Activated naive CD4-positive, alpha-beta T cell (primary cell): ENCODE measurements around the gene SOBP.

Source experiments
- DNase-seq, 4 experiments: peaks; one replicate each; lab custom pipeline; 2025; lab: John Stamatoyannopoulos, UW

The SOBP gene

DNA sequence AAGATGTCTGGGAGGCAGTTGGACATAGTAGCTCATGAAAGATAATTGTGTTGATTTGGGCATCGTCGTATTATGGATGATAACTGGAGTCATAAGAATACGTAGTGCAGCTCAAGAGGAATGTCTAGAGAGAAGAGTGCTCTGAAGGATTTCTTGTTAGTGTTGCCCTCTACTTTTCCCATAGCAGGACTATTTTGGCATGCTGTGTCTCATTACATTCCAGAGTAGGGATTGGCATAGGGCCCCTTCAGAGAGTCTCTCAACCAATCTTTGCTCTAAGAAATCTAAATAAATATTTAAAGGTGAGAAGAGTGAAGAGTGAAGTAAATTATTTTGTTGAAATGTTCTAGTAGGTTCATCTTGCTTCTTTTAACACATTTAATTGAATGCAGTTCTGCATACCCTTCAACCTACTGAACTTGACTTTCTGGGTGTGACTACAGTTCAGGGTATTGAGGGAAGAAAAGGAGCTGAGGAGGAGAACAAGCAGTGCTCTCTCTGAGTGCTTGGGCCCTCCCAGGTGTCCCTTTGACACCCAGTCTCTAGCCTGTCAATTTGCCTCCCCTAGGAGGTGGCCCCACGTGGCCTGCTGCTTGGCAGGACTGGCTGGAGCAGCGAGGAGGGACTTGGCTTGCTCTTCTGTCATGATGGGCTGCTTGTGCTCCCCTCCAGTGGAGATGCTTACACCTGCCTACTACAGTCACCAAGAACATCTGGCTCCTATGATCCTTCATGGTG lies 33.3 kb downstream of the SOBP start:
- no peak for DNase-seq

GRCh38 chr6:107523794-107524193 lies 33.9 kb downstream of the SOBP start:
- no peak for DNase-seq

GRCh38 chr6:107524626-107525025 lies 34.7 kb downstream of the SOBP start:
- DNase-seq, result no peak

GRCh38 chr6:107531868-107532267 lies 42.0 kb downstream of the SOBP start:
- no peak for DNase-seq

GRCh38 chr6:107532706-107533105 lies 42.8 kb downstream of the SOBP start:
- DNase-seq, result no peak

DNA sequence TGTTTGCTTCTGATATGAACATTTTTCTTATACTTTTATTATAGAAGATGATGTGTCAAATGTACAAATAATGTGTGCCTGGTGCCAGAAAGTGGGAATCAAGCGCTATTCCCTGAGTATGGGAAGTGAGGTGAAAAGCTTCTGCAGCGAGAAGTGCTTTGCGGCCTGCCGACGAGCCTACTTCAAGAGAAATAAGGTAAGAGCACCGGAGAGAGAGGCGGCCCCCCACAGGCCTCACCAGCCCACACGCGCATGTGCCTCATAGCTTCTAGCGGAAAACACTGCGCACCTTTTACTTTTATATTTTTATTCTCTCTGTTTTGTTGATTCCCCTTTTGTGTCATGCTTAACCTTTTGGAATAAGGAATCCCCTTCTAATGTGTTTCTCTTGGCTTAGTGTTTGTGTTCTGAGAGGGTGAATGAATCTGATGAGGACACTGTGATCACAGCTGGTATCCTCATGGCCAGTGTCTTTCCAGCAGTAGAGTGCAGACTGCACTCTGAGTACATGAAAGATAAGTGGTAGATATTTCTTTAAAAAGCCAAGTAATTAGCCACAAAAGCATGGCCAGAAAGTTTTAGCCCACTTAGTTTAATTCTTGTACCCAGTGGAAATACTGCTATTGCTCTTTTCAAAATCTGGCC lies 43.6 kb downstream of the SOBP start:
- DNase-seq, result no peak

DNA sequence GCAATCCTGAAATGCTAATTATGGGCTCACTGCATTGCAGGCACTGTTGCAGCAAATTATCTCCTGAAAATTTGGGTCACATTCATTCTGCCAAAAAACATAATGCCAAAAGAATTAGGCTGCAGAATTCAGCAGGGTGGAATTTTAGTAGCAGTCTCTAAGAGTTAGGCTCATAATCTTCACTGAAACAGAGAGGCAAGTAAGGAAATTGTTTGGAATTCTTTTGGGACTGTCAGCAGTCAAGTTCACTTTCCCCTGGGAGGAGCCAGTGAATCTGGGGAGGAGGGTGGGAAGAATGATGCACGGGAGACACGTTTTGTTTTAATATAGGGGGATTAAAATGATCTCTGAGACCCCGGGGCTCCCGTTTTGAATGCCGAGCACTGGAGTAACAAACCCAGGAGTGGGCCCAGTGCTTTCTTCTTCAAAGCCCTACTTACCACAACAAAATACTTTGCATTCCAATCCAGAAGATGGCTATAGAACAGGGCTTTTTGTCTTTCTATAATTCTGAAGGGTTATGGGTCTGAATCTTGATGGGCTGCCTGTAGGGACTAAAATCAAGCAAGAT lies 44.7 kb downstream of the SOBP start:
- DNase-seq, result no peak

DNA sequence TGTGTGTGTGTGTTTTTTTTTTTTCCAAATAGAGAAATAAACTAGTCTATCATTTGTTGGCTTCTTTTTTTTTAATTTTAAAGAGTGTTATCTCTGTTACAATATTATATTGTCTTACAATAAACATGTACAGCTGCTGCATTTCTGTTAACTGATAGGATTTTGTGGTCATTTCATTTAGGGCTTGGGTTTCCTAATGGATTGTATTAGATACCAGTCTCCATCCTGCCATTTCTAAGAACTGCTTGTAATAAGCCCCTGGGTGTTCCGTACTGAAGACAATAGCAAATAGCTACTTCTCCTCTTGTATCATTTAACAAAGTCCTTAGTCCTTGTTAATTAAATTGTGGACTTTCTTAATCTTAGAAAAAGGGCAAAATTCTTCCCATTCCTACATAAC lies 45.7 kb downstream of the SOBP start:
- DNase-seq, result no peak

DNA sequence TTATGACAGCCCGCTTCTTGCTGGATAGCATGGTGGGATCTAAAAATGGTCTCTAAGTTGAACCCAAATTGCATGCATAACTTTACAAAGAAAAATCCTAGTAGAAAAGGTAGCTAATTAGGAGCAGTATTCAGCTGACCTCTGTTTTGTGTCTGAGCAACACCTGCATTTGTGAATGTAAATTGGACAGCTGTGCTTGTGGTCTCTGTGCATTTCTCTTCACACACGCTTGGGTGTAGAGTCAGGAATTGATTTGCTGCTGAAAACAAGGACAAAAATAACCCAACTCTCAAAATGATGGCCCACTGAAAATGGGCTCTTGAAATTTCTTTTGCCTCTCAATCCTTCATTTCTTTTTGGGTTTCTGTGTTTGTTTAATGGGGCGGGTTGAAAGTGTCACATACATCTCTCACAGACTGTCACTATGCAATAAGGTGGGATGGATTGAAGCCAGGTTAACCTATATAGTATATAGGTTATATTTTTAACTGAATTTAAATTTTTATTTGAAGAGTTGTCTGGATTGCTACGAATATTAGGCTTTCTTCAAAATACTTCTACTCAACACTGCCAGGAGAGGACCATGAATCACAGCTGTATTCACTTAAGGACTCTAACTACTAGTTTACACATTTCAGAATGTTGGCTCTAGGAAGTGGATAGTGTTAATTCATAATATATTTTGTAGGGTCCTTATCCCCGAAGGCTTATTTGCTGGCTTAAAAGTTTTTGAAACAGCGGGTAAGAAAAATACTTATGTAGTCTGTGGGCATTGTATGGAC lies 46.5 kb downstream of the SOBP start:
- no peak for DNase-seq

DNA sequence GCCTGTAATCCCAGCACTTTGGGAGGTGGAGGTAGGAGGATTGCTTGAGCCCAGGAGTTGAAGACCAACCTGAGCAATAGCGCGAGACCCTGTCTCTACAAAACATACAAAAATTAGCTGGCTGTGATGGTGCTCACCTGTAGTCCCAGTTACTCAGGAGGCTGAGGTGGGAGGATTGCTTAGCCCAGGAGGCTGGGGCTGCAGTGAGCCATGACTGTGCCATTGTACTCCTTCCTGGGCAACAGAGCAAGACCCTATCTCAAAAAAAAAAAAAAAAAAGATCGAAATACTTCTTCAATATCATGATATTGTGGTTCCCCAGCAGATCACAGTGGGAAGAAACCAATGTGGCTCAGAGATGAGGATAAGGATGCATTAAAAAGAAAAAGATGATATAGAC lies 47.6 kb downstream of the SOBP start:
- no peak for DNase-seq

- no peak for DNase-seq
These were observed 49.0 kb downstream of the SOBP start for GRCh38 chr6:107538856-107539387.

DNA sequence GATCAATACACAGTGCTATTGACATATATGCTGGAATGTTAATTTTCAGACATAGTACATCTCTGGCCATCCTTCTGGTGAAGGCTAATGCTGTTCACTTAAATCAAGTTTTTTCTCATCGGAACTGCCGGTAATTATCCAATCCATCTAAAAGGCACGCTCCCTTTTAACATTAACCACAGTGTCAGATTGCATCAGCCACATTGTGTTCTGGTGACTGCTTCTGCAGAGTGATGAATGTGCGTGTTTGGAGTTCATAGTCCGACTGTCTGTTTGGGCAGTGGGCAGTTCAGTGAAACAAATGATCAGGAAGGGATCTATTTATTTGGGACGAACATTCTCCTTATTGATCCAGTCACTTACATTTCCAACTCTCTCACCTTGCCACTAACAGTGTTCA lies 49.5 kb downstream of the SOBP start:
- DNase-seq, result no peak

DNA sequence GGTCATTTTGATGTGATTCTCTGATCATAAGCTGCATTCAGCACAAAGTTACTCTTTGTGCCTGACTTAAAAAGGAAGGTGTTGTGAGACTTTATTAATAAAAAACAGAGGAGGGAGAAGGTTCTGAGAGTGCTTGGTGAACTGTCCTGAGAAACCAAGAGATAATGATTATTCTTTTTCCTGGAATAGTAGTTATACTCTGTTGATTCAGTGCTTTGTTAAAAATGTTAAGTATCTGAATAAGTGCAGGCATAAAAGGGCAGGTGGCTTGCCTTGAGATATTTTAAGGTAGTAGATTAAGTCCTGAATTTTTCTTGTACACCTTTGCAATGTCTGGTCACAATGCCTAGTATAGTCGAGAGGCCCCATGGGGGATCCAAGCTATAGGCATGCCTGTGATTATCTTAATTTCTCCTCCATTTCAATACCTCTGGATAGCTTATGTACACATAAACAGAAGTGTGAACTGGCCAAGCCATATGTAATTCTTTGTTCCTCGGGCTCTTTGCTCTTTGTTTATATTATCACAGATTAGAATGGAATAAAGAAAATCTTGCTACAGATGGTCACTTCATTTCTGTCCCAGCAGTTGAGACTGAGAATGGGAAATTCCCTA lies 50.0 kb downstream of the SOBP start:
- no peak for DNase-seq

DNA sequence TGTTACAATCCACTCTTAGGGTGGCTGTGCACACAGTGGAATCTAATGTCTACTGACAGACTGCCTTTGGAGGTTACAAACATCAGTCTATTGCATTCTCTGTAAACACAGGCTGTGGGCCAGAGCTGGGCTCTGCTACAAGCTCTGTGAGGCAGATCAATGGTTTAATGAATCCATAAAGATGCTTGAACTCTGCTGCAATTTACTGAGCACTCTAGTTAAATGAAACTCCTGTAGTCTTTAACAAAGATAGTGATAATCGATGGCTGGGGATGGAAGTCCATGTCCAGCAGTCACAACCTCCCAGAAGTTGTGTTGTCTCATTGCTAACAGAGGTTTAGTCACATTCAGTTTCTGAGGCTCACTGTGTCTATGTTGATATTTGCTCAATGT lies 50.5 kb downstream of the SOBP start:
- no peak for DNase-seq

- DNase-seq, result no peak
These were observed 52.3 kb downstream of the SOBP start for GRCh38 chr6:107542192-107542668.

GRCh38 chr6:107543088-107543487 lies 53.2 kb downstream of the SOBP start:
- DNase-seq, result no peak

- DNase-seq, result no peak
These were observed 53.6 kb downstream of the SOBP start for GRCh38 chr6:107543567-107543966.

GRCh38 chr6:107545763-107546162 lies 55.8 kb downstream of the SOBP start:
- no peak for DNase-seq

DNA sequence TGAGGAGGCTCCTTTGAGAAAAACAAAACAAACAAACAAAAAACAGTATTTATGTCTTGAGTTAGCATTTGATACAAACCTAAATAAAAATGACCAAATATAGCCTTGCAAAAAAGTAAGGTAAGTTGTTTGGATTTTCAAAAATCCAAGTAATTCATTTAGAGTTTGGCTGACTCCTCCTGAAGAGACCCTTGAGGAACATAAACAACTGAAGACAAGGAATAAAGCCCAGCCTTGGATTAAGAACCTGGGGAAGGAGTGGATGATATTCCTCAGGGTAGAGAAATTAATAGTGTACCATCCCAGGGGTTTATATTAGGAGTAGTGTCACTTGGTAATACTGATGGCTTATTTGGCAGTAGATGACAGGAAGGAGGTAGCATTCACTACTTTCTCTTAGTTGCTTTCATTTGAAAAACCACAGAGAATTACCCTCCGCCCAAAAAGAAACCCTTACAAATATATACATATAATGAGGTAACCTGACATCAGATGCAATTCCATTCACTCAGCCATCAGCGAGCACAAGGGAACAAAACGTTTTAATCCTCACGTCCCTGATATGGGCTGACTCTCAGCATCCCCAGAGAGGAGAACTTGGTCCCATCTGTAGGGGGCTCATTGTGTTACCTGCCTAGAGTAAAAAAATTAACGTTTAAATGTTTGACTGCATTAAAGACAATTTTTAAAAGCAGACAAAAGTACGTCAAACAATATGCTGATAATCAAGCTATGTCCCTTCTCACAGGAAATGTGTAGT lies 57.0 kb downstream of the SOBP start:
- DNase-seq, result no peak

GRCh38 chr6:107547451-107547840 lies 57.5 kb downstream of the SOBP start:
- DNase-seq, result no peak

DNA sequence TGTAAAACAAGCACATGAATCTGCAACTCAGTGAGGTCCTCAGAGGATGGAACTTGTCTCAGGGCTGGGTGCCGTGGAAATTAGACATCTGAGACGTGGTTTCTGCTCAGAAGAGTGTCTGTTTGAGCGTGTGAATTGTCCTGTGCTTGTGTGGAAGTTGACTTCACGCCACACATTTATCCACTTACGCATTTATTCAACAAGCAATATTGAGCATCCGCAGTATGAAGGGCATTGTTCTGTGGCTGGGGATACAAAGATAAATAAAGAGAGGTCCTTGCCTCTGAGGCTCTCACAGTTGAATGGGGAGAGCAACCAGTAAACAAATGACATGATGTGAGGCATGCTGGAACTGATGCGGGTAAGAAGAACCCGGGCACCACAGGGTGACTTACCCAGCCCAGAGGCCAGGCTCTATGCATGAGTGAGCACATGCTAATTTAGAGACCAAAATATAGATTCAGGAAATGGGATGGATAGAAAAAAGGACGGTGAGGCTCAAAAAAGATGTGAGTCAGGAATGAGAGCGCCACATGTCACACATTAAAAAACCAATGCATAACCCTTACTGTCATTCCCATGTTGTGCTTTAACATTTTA lies 60.4 kb downstream of the SOBP start:
- DNase-seq, result no peak
